Stimulated activated CD8-positive, alpha-beta memory T cell treated with anti-CD3 and anti-CD28 coated beads, Interleukin-7, amount 100 ng/mL, for 4 hours (primary cell): ENCODE data around the gene IZUMO1.
"Not testable (repeated sequence)": the region's sequence is repeated elsewhere in the genome, so short reads cannot be mapped to it uniquely, and the experiment has no call there.

Experiments
- DNase-seq, 2 donors: peaks; one replicate each; pipeline ENCODE4 v3.0.0-alpha.2; 2020; ENCODE audit warnings: low read depth in 2 of 2

Gene IZUMO1

DNA sequence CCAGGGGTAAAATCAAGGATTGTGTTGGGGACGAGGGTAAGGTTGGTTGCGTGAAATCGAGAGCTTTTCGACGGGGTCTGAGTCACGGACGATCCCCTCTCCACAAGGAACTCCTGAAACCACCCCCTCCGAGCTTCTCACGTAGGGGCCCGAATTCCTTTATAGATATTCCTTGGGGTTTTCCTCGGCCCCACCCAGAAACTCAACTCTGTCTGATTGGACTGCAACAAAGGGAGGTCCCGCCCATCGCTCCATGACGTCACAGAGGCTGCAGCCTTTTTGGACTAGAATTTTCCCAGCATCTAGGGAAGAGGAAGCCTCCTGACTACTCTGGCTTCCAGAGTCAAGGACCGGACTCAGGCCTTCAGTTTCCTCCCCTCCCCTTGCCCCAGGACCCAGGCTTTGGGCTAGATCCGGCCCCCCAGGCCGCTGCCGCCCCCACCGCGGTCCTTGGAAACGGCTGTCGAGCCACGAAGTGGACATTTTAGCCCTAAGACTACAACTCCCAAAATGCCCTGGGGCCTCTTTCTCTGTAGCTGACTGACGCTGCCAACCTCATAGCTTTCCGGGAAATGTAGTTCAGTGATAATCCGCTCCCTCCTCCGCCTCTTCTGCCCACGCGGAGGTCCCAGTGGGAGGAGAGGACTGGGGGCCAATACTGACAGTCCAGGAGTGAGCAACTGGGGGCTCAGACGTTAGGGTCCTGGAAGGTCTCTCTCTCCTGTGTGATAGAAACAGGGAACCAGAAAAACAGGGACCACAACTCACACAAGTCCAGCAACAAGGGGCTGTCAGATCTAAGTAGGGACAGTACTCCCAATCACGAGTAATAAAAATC is at the start of gene IZUMO1:
Gene IZUMO1 (minus strand): TSS at position 172 of the 838 bp plus-strand sequence. CDS start 1,050 bp downstream, outside the sequence.
- peak in 1 of 2 donors; percentile 29 for DNase-seq

DNA sequence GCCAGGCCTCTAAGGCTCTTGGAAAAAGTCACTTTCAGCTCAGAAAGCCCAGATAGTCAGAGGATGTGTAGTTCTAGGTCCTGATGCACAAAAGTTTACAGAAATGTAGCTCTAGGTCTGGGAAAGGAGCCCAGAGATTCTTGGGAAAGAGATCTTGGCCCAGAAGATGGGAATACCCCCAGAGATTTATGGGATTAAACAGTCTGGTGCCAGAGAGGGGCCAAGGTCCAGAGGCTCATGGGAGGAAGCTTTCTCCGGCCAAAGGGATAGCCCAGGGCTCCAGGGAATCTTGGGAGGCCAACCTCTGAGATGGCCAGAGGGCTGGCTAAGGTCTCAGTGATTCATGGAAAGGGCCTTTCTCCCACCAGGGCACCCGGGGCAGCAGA is 49.0 kb upstream of the IZUMO1 start:
- no peak for DNase-seq

- DNase-seq = peak; percentile 68 to 73
Measured at GRCh38 chr19:48795055-48795684, 48.5 kb upstream of the IZUMO1 start.

GRCh38 chr19:48794291-48794690 is 47.6 kb upstream of the IZUMO1 start:
- DNase-seq = no peak

DNA sequence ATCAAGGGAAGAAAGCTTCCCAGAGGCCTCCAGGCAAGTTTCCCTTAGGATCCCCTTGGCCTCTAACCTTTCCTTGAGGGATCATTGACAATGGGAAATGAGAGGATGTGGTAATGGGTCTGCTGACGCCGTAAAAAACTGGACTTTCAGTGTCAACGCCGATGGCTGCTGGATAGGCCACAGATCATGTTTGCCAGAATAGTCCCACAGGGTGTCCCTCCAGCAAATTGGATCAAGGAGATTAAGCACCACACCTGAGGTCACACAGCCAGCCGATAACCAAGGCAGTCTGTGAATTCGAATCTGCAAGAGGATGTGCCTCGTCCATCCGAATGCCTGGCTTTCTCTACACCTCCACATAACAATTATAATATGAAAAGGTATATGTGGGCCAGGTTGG is 46.6 kb upstream of the IZUMO1 start:
- DNase-seq = no peak

- DNase-seq = not testable (repeated sequence)
Measured at GRCh38 chr19:48787331-48787730, 40.6 kb upstream of the IZUMO1 start.

DNA sequence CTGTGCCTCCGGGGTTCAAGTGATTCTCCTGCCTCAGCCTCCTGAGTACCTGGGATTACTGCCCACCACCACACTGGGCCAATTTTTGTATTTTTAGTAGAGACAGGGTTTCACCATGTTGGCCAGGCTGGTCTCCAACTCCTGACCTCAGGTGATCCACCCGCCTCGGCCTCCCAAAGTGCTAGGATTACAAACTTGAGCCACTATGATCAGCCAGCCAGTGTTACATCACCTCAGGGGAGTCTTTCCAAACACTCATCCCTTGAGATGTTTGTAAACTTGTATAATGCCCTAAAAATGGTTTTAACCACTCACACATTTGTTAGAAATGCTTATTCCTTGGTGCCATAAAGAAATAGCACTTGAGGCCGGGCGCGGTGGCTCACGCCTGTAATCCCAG is 39.7 kb upstream of the IZUMO1 start:
- DNase-seq = not testable (repeated sequence)

DNA sequence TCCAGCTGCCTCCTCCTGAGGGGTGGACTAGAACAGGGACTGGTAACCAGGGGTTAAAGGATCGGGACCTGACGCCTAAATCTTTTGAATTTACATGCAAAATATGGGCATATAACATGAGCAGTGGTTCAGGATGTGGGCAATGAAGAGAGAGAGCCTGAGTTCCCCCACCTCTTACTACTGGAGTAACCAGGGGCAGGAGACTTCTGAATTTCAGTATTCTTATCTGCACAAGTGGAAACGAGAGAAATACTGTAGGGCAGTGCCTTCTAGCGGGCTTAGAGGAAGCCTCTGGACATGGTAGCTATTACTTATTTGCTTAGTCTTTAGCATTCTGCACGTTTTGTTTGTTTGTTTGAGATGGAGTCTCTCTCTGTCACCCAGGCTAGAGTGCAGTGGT is 37.8 kb upstream of the IZUMO1 start:
- no peak for DNase-seq

DNA sequence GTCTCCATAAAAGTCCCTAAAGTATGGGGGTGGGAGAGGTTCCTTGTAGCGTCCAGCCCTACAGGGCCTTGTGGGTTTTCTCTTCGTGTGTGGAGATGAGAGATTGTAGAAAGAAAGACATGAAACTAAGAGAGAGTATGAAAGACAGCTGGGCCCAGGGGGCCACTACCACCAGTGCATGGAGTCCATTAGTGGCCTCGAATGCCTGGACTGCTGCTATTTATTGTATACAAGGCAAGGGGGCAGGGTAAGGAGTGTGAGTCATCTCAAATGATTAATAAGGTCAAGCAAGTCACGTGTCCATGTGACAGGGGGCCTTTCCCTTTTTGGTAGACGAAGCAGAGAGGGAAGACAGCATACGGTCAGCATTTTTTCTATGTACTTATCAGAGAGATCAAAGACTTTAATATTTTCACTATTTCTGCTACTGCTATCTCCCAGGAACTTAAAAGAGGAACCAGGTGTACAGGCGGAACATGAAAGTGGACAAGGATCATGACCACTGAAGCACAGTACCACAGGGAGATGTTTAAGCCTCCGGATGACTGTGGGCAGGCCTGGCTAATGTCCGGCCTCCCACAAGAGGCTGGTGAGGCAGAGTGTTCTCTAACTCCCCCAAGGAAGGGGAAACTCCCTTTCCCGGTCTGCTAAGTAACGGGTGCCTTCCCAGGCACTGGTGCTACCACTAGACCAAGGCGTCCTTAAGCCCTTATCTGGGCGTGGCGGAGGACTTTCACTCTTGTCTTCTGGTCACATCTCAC is 34.1 kb upstream of the IZUMO1 start:
- DNase-seq = no peak

DNA sequence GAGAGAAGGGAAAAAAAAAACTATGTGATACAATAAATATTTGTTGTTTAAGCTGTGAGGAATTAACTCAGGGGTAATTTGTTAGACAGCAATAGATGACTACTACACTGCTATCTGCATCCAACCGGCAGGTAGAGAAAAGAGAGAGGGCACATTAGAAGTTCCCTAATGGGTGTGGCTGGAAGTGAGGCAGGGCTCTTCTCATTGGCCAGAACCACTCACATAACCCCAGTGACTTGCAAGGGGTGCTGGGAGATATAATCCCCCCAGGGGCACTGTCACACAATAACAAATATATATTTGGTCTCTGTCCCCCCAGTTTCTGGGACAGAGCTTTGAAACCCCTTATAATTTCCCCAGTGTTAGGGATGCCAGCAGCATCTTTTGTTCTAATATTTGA is 32.9 kb upstream of the IZUMO1 start:
- no peak for DNase-seq

- no peak for DNase-seq
Measured at GRCh38 chr19:48777720-48778119, 31.0 kb upstream of the IZUMO1 start.

GRCh38 chr19:48777139-48777538 is 30.4 kb upstream of the IZUMO1 start:
- no peak for DNase-seq

DNA sequence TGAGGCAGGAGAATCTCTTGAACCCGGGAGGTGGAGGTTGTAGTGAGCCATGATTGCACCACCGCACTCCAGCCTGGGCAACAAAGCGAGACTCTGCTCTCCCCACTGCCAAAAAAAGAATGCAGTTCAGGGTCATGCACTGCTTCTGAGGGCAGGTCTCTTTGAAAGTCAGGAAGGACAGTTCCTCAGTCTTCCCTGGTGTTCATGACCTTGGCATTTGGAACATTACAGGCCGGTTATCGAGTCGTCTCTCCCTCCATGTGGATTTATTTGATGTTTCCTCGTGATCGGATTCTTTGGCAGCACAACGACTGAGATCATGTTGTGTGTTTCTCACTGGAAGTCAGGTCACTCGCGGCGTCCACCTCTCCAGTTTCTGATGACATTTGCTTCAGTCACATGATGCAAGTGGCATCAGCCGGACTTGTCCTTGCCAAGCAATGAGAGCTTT is 25.8 kb upstream of the IZUMO1 start:
- DNase-seq = no peak

DNA sequence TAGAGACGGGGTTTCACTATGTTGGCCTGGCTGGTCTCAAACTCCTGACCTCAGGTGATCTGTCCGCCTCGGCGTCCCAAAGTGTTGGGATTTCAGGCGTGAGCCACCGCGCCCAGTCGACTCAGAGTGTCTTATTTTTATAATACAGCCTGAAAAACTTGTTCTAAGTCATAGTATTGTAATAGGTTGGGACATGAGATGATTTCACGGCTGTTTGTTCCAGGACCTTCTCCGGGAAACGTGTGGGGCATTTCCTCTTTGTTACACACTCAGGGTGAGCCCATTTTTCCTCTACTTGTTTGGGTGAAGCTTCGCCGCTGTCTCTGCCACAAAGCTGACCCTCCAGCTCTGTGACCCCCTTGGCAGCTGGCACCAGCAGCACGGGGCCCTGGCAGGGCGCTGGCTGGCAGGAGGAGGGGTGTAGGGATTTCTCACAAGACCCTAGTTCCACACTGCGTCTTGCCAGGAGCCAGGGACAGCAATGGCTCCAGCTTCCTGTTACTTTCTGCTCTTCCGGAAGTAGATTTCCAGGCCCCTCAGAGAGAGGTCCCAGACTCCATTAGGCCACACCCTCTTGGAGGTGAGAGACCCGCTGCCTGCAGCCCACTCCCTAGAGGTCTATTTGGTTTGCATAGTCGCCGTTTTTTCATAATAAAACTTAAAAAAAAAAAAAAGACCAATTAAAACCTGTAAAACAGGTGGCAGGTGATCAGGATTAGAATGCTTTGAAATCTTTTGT is 24.2 kb upstream of the IZUMO1 start:
- DNase-seq = no peak

- no peak for DNase-seq
Measured at GRCh38 chr19:48770266-48770665, 23.6 kb upstream of the IZUMO1 start.

DNA sequence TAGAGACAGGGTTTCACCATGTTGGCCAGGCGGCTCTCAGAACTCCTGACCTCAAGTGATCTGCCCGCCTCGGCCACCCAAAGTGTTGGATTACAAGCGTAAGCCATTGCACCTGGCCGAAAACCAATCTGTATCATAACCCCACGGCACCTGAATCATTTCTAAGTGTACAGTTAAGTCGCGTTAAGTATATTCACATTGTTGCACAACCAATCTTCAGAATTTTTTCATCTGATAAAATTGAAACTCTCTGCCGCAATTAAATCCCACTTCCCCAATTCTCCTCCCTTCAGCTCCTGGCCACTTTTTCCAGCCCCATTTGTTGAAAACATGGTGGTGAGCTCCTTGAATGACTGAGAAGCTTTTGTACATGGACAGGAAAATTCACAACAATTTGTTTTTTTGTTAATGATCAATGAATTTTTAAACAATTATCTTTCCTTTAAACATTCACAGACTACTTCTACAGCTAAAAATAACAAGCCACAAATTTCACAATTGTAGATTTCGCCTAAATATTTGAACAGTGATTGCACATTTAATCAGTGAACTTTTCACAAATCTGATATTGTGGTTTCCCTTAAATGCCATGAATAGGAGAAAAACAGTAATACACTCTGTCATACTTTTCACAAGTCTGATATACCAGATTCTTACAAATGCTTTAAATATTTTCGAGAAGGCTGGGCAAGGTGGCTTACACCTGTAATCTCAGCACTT is 22.4 kb upstream of the IZUMO1 start:
- no peak for DNase-seq

DNA sequence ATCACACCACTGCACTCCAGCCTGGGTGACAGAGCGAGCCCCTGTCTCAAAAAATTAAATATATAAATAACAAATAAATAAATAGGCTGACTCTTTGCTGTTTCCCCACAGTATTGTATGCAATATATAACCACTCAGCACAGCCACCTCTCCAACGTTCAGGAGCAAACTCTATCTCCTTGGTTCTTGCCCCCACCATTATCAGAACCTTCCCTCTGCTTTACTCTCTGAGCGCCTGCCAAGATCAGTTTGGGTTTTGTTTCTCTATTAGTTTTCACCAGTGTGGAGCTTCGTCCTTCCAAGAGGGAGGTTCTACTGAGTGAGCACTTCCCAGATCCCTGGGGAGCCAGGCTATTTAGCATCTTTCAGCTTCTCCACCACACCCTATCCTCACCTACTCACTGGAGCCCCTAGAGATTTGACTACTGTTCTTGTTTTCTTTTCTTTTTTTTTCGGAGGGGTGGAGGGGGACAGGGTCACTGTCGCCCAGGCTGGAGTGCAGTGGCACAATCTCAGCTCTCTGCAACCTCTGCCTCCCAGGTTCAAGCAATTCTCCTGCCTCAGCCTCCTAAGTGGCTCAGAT is 21.6 kb upstream of the IZUMO1 start:
- DNase-seq = not testable (repeated sequence)

- not testable (repeated sequence) for DNase-seq
Measured at GRCh38 chr19:48765816-48766215, 19.1 kb upstream of the IZUMO1 start.

DNA sequence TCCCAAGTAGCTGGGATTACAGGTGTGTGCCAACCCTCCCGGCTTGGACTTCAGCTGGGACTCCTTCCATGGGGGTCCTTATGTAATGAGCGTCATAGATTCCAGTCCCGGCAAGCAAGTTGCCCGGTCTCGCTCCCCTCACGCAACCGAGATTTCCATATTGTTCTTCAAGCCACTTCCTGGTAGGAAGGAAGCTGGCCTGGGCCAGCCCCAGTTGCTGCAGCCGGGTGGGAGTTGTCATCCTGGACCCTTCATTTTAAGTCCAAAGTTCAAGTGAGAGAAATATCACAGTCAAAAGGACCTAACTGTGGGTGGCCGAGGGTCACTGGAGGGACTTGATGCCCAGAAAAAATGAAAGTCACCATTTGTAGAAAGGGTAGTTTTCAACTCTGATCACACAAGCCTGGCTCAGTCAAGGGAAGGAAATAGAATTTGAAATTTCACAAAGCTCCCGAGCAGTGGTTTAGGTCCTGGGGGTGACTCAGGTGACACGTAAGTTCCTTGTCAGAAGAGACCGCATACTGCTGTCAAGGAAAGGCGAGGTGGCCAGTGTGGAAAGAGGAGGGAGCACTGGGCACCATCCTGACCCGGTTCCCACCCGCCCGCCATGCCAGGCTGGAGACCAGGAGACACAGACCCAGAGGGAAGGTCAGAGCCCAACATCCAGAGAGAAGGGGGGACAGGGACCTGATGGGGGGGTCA is 13.9 kb upstream of the IZUMO1 start:
- DNase-seq = no peak

DNA sequence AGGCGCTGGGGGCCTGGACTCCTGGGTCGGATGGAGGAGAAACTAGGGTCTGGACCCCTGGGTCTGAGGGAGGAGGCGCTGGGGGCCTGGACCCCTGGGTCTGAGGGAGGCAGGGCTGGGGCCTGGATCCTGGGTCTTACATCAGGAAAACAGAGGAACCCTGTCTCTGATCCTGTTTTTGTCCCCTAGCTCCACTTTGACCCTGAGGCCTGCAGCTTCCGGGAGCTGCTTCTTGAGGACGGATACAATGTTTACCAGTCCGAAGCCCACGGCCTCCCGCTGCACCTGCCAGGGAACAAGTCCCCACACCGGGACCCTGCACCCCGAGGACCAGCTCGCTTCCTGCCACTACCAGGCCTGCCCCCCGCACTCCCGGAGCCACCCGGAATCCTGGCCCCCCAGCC is 11.0 kb upstream of the IZUMO1 start:
- no peak for DNase-seq
